Astrocyte (in vitro differentiated cells and primary cell): Measurements from ENCODE around the gene OR5M11.

Experiments
- EZH2 ChIP-seq: IDR thresholded peaks from 2 replicates; pipeline ENCODE4 v1.6.1; 2012; ENCODE audit warnings: mild to moderate bottlenecking, low read length, inconsistent platforms; ENCODE audit not compliant: insufficient read depth
- TF ChIP-seq, protein P1 (sequence below): IDR thresholded peaks from 2 replicates; pipeline ENCODE4 v1.5.1; 2011; ENCODE audit warnings: low read depth, mild to moderate bottlenecking, inconsistent platforms, low read length, moderate library complexity; ENCODE audit not compliant: insufficient read depth

DNA sequence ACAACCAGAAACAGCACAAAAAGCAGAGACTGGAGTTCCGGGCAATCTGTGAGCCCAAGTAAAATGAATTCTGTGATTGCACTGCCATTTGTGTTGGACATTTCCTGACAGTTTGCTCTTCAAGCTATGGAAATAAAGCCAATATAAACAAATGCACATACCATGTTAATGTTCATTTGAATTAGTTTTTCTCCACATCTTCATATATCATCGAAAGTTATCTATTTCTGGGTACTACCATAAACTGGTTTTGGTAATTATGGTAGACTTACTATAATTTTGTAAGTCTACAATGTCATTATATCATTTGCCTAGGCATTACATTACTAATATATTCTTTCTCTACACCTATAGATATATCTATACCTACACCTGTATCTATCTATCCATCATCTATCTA lies at the start of gene OR5M11:
- TF ChIP-seq, protein P1, sequence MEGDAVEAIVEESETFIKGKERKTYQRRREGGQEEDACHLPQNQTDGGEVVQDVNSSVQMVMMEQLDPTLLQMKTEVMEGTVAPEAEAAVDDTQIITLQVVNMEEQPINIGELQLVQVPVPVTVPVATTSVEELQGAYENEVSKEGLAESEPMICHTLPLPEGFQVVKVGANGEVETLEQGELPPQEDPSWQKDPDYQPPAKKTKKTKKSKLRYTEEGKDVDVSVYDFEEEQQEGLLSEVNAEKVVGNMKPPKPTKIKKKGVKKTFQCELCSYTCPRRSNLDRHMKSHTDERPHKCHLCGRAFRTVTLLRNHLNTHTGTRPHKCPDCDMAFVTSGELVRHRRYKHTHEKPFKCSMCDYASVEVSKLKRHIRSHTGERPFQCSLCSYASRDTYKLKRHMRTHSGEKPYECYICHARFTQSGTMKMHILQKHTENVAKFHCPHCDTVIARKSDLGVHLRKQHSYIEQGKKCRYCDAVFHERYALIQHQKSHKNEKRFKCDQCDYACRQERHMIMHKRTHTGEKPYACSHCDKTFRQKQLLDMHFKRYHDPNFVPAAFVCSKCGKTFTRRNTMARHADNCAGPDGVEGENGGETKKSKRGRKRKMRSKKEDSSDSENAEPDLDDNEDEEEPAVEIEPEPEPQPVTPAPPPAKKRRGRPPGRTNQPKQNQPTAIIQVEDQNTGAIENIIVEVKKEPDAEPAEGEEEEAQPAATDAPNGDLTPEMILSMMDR = no peak
- TF ChIP-seq EZH2 = no peak
